Hippocampal formation (tissue), 2 donors: ENCODE data around the gene TMPRSS6.

Experiments
- DNase-seq, 2 donors: peaks; one replicate each; lab custom pipeline; 2025; lab: John Stamatoyannopoulos, UW

The TMPRSS6 gene

DNA sequence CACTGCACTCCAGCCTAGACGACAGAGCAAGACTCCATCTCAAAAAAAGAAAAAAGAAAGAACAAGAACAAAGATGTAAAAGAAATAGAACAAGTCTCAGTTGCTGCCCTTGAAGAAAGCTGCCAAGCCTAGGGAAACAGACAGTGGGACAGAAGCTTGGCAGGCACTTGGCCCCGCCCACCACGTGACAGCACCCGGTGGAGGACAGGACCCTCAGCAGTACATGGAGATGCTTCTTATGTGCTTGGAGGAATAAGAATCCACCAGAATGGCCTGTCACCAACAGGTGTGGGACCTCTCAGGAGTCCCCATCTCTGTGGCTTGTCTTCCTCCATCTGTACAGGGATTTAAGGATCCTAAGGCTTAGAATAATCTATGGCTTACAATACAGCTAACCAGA, 7.6 kb upstream of the TMPRSS6 start:
- no peak for DNase-seq

DNA sequence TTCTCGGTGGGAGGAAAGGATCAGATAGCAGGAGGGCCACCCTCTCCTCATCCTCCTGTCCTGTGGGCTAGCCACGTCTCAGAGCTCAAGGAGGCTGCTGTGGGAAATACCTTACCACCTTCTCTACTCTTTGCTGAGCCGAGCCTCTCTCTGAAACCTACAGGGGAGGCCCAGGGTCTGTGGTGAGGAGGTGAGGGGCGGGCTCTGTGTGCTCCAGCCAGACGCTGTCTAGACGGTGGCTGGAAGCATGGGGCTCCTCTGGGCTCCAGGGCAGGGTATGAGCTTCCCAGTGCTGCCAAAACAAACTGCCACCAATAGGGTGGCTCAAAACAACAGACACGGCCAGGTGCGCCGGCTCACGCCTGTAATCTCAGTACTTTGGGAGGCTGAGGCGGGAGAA, 5.5 kb upstream of the TMPRSS6 start:
- no peak for DNase-seq

DNA sequence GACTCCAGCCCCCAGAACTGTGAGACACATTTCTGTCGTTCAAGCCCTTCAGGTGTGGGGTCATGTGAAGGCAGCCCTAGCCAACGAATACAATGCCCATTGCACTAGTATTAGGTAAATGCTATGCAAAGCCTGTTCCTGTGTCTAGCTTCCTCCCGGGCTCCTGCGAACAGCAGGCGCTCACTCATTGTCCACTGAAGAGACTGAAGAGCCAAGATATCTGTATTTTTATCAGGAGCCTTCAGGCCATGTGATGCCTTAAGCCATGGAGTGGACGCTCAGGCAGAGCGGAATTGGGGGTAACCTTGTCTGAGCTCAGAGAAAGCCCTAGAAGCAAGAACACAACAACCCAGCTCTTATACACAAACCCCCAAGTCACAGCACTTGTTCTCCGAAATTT, 4.2 kb upstream of the TMPRSS6 start:
- DNase-seq, result no peak

DNA sequence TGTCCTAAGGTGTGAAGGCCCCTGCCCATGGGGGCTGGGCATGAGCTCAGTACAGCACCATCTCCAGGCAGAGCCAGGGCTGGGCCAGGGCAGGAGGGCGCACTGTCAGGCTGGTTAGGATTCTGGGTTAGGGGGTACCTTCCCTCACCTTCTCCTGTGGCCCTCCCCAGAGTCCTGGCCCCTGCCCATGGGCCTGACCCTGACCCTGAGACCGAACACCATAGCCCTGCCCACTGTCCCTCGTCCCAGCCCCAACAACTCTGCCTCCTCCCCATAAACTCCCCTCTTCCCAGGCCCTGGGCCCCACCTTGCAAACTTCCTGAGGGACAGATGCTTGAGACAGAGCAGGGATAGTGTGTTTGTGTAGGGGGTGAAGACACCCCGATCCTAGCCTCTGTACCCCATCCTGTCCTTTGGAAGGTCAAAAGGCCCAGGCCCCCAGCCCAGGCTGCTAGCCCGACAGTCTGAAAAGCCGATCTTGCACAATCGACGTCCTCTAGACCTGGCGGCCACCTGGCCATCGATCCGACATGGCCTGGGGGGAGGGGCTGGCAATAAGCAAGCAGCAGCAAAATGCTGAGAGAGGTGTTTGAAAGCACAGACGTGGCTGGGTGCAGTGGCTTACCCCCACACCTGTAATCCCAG, 2.7 kb upstream of the TMPRSS6 start:
- no peak for DNase-seq

DNA sequence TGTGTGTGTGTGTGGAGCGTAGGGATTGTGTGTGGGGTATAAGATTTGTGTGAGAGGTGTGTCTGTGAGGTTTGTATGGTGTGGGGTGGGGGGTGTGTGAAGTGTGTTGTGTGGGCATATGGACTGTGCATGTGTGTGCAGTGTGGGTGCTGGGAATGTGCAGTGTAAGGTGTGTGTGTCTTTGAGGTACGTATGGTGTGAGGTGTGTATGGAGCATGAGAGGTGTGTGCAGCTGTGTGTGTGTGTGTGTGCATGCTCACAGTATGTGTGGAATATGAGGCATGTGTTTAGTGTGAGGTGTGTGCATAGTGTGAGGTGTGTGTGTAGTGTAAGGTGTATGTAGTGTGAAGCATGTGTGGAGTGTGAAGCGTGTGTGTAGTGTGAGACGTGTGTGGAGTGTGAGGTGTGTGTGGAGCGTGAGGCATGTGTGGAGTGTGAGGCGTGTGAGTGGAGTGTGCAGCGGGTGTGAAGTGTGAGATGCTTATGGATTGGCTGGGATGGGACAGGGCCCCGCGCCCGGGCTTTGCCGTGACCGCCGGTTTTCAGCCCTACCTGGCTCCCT, 1.7 kb upstream of the TMPRSS6 start:
- no peak for DNase-seq

DNA sequence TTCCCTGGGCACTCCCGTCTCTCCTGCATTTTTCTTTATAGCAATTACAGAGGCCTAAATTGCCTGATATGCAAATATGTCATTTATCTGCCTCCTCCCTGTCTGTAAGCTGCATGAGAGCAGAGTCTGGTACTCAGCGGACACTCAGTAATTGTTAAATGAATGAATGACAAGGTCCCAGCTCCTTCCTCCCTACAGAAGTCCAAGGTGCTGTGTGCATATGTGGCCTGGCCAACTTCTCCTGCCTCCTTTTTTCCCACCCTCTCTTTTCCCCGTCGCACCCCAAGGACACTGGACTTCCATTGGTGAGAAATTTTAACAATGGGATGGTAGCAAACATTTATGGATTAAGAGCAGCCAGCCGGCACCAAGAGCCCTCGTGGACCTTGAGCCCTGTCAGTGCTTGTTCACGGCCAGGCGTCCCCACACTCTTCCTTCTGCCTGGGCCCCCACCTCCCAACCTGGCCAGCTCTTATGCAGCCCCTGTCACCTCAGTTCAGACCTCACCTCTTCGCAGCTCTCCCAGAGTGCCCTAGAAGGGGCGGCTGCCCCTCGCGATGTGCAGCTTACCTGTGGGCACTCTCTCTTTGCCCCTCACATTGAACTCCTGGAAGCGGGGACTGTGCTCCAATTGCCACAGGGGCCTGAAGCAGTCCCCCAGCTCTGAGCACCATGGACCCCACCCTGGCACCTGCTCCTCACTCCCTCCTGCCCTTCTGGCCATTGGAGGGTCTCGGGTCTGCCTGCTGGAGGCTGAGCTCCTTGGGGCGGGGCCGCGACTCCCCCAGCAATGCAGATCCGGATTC, 1.5 kb downstream of the TMPRSS6 start:
- DNase-seq, result no peak

DNA sequence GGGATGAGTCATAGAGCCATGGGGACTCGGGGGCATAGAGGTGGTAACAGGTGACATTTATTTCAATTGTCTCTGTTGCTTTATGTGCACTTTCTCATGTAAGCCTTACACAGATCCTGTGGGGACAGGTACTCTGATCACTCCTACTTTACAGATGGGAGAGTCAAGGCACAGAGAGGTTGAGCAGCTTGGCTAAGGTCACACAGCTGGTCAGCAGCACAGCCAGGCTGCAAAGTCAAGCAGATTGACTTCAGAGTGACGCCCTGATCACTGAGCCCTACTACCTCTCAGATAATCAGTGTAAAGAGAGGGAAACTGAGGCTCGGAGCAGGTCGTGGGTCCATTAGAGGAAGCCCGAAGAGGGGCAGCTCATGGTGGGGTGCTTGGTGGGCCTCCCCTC, 3.5 kb downstream of the TMPRSS6 start:
- no peak for DNase-seq

DNA sequence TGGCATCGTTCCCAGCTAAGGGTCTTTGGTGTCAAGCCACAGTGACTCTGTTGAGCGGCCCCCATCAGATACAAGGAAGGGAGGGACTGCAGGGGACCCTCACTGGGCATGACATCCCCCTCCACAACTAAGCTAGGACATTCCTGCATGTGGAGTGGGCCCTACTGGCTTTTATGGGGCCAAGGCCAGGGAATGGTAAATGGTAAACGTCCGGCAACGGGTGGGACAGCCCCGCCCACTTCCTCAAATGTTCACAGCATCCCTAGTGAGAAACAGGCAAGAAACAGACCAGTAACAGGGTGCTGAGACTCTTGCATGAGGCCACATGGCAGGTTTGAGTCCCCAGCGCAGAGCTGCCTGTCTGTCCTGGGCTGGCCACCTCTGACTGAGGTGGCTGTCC, 4.4 kb downstream of the TMPRSS6 start:
- DNase-seq, result no peak

DNA sequence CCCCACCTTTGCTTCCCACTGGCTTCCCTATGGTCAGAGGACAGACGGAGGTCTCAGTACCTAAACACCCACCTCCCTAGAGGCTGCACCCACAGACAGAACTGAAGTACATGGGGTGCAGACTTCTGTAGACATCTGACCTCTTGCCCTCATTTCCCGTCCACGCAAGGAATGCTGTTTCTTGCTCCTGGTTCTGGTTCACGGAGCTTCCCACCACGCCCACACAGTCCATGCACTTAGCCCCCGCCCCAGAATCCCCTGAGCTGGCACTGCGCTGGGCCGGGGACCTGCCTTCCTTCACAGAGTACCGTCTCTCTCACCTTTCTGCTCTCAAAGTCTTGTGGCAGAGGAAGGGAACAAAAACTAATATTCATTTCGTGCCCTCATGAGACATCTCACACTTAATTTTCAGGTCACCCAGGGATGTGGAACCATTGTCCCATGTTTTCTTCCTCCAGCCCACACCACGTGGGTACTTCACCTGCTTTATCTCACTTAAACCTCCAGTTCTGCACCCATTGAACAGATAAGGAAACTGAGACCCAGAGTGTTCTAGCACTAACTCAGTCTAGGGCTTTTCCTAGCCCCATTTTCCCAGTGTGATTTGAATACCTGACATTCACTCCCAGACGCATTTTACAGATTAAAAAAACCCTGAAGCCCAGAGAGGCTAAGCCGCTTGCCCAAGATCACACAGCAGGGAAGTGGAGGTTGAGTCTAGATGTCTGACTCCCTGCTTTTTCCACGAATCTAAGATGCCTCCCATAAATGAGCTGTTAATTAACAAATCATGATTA, 5.7 kb downstream of the TMPRSS6 start:
- no peak for DNase-seq

DNA sequence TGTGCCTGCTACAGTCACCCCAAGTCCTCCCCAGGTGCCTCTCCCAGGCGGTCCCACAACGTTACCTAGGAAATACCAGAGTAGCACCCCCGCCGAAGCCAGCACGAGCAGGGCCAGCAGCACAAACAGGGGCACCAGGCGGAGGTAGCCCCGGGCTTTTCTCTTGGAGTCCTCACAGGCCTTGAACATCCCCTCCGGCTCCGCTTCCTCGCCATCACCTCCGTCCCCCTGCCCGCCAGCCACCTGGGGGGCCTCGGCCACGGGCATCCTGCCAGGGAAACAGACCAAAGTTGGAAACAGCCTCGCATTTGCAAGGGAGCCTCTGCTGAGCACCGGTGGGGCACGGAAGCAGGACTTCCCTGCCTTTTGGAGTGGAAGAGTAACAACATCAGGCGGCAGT, 6.4 kb downstream of the TMPRSS6 start:
- no peak for DNase-seq

DNA sequence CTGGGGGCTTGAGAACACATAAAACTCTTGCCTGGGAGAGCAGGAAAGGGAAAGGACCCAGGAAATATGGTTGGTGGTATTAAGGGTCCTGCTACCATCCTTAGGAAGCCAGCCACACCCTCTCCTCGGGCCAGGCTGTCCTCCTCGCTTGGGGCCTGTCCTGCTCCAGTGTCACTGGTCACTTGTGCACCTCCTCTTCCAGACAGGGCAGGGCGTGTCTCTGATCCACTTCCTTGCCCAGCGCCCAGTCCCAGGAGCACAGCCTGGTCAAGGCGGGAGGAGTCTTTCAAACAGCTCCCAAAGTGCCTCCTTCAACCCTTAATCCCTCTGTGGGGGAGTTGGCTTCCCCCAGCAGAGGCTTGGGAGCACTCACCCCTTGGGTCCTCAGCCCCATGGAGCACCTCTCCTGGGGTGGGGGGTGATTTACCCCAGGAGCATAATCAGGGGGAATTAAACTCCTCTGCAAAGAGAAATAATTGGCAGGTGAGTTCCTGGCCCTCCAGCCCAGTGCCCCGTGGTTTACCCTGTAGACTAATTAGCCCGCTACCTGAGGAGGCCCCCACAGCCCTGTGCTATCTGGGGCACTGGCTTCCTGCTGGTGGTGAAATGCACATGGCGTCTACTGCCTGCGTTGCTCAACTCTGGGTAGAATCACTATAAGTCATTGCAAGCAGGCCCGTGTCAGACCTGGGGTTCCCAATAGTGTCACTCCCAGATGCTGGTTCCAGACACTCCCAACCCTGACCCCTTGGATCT, 8.0 kb downstream of the TMPRSS6 start:
- no peak for DNase-seq

DNA sequence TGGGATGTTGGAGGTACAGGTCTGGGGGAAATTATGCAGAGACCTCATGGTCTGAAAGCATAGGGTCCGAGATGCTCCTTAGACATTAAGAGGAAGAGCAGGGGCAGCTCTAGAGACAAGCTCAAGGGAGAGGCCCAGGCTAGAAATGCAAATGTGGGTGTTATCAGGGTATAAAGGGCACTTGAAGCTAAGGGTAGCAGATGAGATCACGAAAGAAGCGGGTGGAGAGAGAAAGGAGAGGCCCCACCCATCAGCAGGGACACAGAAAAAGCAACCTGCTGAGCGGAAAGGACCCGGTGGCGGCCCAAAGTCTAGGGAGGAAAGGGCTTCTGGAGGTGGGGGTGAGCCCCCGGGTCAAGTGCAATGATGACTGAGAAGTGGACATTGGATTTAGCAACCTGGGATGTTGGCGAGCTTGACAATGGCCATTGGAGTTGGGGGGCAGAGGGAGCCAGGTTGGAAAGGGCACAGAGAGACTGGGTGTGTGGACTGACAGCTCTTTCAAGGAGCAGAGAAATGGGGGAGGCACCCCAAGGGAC, 8.9 kb downstream of the TMPRSS6 start:
- DNase-seq, result no peak

DNA sequence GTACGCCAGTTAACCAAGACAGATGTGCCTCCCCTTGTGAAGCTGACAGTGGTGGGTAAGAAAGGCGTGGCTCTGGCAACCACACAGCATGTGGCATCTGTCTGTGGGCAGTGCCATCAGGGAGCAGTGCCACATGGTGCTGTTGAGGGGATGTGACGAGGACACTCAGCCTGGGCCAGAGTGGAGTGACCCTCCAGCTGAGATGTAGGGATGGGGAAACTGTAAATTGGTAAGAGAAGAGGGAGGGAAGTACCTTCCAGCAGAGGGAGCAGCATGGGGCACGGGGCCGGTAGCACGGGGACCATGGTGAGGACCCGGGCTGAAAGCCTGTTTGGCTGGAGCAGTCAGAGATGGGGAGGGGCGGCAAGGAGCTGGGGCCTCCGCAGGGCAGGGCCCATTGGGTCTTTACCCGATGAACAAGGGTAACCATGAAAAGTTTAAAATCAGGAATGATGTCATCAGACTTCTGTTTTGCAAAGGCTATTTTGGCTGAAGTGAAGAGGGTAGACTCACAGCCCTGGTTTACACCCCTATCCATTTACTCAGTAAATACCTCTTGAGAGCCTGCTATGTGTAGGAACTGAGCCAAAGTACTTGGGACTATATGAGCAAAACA, 10.4 kb downstream of the TMPRSS6 start:
- DNase-seq, result no peak

DNA sequence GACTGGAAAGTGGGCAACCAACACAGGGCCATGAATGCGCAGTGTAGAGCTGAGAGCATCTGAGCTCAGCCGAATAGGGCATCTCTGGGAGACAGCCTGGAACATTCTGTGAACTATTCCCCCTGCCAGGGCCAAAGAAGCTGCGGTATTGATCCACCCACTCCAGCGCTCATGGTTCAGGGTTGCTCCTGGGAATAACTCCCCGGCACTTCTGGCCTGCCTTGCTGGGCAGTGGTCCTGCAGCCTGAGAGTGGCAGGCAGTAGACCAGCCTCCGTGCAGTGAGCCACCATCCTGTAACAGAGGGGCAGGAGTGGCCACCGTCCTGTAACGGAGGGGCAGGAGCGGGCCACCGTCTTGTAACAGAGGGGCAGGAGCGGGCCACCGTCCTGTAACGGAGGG, 12.2 kb downstream of the TMPRSS6 start:
- DNase-seq, result no peak

DNA sequence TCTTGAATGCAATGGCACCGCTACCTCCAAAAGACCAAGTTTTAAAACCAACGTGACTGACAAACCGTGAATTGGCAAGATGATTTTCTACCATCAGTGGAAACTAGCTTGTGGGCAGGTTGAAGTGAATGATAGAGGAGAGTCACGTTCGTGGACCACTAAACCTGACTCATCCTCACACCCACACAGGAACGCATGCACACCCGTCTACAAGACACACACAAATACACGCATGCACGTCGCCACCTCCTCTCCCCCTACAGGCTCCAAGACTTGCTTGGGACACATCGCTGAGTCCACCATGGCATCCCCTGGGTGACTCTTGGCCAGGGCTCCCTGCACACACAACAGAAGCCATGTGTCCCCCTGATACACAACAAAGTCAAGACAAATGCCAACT, 14.4 kb downstream of the TMPRSS6 start:
- DNase-seq, result no peak

DNA sequence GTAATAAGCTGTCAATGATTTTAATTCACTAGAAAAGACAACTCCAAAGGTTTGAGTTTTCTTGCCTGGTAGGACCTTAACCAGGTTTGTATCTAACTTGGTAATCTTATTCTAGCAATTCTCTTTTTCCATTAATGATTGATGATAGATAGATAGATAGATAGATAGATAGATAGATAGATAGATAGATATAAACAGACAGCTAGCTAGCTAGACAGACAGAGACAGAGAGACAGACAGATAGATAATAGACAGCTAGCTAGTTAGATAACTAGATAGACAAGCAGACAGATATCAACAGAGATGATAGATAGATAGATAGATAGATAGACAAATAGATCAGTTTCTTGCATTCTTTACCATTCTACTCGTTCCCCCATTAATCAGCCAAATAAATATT, 15.3 kb downstream of the TMPRSS6 start:
- no peak for DNase-seq

DNA sequence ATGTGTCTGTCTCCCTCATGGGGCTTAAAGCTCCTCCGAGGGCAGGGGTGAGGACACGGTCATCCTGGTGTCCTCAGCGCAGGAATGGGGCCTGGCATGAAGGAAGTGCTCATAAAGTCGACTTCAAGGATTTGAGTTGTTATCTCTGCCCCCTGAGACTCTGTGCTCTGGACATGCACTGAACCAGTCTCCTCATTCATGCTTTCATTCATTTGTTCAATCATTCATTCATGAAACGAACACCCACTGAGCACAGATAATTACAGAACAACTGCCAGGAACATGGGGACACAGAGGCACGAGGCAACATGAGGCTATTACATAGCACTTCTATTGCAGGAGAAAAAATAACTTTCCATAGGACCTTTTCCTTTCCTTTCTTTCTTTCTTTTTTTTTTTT, 16.5 kb downstream of the TMPRSS6 start:
- no peak for DNase-seq

DNA sequence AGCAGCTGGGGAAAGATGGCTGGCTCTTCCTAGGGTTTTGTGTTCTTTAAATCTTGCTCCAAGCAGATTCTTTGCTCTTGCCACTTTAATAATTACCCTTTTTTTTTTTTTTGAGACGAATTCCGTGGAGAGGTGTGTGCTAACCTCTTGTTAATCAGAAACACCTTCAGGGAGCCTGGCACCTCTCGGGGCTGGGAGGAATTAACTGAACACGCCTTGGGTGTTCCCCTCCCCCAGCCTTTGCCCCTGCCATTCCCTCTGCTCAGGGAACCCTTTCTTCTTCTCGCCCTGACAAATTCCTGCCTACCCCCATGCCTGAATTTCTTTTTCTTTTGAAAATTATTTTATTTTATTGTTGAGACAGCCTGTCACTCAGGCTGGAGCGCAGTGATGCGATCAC, 17.5 kb downstream of the TMPRSS6 start:
- no peak for DNase-seq

DNA sequence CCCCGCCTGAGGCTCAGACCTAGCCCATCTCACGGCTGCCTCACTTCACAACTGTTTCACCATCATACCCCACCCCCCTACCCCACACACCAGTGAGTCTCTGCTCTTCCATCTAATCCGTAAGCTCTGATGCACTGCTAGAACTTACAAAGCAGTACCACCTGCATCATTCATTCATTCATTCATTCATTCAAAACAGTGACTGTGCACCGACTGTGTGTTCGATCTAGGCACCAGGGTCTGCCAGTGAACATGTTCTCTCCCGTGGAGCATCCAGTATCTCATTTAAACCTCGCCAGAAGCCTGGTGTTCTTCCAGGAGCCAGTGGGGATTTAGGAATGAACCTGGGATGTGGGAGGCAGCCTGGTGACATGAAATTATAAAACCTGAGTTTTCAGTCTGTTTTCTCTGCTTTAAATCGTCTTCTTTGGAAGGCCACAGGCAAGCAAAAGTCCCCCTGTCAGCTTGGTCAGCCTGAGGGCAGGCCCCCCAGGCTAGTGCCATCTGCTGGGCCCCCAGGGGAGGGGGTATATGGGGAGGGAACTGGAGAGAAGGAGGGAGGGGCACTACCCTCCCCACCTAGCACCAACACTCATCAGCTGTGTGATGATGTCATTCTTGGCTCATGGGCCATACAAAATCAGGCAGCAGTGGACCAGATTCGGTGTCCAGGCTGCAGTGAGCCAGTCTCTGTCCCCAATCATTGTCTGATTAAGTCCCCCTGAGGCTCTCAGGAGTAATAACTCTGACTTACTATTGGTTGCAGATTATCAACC, 18.4 kb downstream of the TMPRSS6 start:
- no peak for DNase-seq

DNA sequence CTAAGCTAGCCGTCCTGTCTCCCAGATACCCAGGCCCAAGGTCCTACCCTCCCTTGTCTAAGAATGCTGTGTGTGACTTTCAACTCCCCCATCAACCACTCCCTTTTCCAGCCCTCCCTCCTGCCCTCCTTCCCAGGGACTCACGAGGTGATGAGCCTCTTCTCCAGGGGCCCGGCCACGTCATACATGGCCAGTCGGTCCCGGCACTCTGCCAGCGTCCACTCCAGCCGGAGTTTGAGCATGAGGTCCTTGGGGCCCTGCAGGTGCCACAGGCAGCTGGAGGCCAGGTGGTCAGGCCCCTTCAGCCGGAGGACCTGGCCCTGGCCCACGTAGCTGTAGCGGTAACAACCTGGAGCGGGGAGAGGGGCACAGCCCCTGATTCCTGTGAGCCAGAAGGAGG, 20.1 kb downstream of the TMPRSS6 start:
- no peak for DNase-seq
